Stimulated activated CD4-positive, alpha-beta T cell treated with anti-CD3 and anti-CD28 coated beads, TNF-alpha, amount 100 ng/mL, for 48 hours (primary cell): Measurements from ENCODE around the gene TRIM47.

Experiments used
- DNase-seq, 3 donors: peaks; one replicate each; pipeline ENCODE4 v3.0.0-alpha.2; 2020; ENCODE audit warnings: low read depth in 3 of 3

TRIM47 gene

GRCh38 chr17:75909051-75909811 is 30.9 kb upstream of the TRIM47 start:
- DNase-seq: no peak

GRCh38 chr17:75908201-75908600 is 29.8 kb upstream of the TRIM47 start:
- DNase-seq: no peak

- DNase-seq: no peak
Observed at GRCh38 chr17:75906143-75906884, 27.9 kb upstream of the TRIM47 start.

- peak; percentile 91 to 95 (median 92) for DNase-seq
Observed at GRCh38 chr17:75904749-75905521, 26.6 kb upstream of the TRIM47 start, which contains the start of gene MRPL38. MRPL38 (minus strand) TSS chr17:75904884; CDS start chr17:75904875, 9 bp downstream.

GRCh38 chr17:75902406-75902805 is 24.0 kb upstream of the TRIM47 start:
- no peak for DNase-seq

- DNase-seq: no peak
Observed at GRCh38 chr17:75901727-75902126, 23.3 kb upstream of the TRIM47 start.

- DNase-seq: no peak
Observed at GRCh38 chr17:75900691-75901533, 22.5 kb upstream of the TRIM47 start.

GRCh38 chr17:75899767-75900468 is 21.5 kb upstream of the TRIM47 start:
- DNase-seq: no peak

- no peak for DNase-seq
Observed at GRCh38 chr17:75899353-75899752, 21.0 kb upstream of the TRIM47 start.

- DNase-seq: no peak
Observed at GRCh38 chr17:75898791-75899190, 20.4 kb upstream of the TRIM47 start.

- no peak for DNase-seq
Observed at GRCh38 chr17:75898065-75898464, 19.7 kb upstream of the TRIM47 start.

GRCh38 chr17:75897160-75898019 is 19.0 kb upstream of the TRIM47 start:
- no peak for DNase-seq

- peak; percentile 56 to 77 (median 68) for DNase-seq
Observed at GRCh38 chr17:75896415-75897159, 18.2 kb upstream of the TRIM47 start, which contains the start of gene TRIM65. TRIM65 (minus strand) TSS chr17:75896951; CDS start chr17:75896937, 14 bp downstream.

GRCh38 chr17:75895370-75896155 is 17.2 kb upstream of the TRIM47 start:
- no peak for DNase-seq

- no peak for DNase-seq
Observed at GRCh38 chr17:75894049-75894733, 15.8 kb upstream of the TRIM47 start.

- DNase-seq: no peak
Observed at GRCh38 chr17:75893305-75894048, 15.1 kb upstream of the TRIM47 start.
